ENCODE data around the gene FETUB. TPM values are rescaled to one million over a fixed set of nuclear protein-coding genes. Genes with fewer than 3 reads are reported as not detected.

Gene FETUB
- total RNA-seq, 1 experiment from 2014 or later = not detected

- no peaks in the 10 kb centered on the region for H4K20me1 ChIP-seq (ENCODE audit: low read length)
- 0 out of 2 replicates have a peak overlapping the region, but pooled peaks have one; percentile 7 for H3K9ac ChIP-seq (ENCODE audit: low read length)
- ATAC-seq = peak; percentile 98
- intact Hi-C loops (cut with micrococcal nuclease) = loop anchor here (1.0 to 2.0 kb wide), 5 partner anchors 47 to 358 kb away; partner anchors contain the start of gene DNAJB11
- peak; percentile 99 for DNase-seq
- no peaks in the 10 kb centered on the region for H3F3A ChIP-seq (ENCODE audit: low read length, unreplicated experiment)
- H3K4me3 ChIP-seq (ENCODE audit: low read length) = peak overlapping the region; percentile 54
- no peaks in the 10 kb centered on the region for H3K79me2 ChIP-seq (ENCODE audit: low read length)
- no peak for TF ChIP-seq EZH2 (IDR thresholded peaks at IDR 0.05; ENCODE audit: low read length, unreplicated experiment)
- TF ChIP-seq, protein P1, sequence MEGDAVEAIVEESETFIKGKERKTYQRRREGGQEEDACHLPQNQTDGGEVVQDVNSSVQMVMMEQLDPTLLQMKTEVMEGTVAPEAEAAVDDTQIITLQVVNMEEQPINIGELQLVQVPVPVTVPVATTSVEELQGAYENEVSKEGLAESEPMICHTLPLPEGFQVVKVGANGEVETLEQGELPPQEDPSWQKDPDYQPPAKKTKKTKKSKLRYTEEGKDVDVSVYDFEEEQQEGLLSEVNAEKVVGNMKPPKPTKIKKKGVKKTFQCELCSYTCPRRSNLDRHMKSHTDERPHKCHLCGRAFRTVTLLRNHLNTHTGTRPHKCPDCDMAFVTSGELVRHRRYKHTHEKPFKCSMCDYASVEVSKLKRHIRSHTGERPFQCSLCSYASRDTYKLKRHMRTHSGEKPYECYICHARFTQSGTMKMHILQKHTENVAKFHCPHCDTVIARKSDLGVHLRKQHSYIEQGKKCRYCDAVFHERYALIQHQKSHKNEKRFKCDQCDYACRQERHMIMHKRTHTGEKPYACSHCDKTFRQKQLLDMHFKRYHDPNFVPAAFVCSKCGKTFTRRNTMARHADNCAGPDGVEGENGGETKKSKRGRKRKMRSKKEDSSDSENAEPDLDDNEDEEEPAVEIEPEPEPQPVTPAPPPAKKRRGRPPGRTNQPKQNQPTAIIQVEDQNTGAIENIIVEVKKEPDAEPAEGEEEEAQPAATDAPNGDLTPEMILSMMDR (conservative IDR thresholded peaks at IDR 0.05; ENCODE audit: low read depth, low read length) = peak; percentile 96
- H3K27me3 ChIP-seq (ENCODE audit: low read length) = no peaks in the 10 kb centered on the region
- peak overlapping the region; percentile 81 for H3K4me2 ChIP-seq (ENCODE audit: low read length)
- ChIA-PET POLR2A (ENCODE audit: unreplicated experiment) (interaction anchor here (0.5 to 1.0 kb wide), 5 partner anchors 47 to 210 kb away, joined by 3 to 7 read pairs (median 4); partner anchors contain the start of gene DNAJB11), CTCF (interaction anchor here (0.5 to 1.6 kb wide), 12 partner anchors 47 to 296 kb away, joined by 3 to 10 read pairs (median 4); partner anchors contain the start of gene DNAJB11)
- H3K9me3 ChIP-seq (ENCODE audit: low read length) = no peaks in the 10 kb centered on the region
- H3K27ac ChIP-seq (ENCODE audit: low read length) = 0 out of 2 replicates have a peak overlapping the region, but pooled peaks have one; percentile 35
- no TSS peak for BruUV-seq (replicated peaks)
- peak overlapping the region; percentile 81 for H2AFZ ChIP-seq (ENCODE audit: low read length)
- no peaks in the 10 kb centered on the region for H3K36me3 ChIP-seq (ENCODE audit: low read depth, low read length)
- H3K9me2 ChIP-seq (replicated peaks; ENCODE audit: low read length) = no peaks in the 10 kb centered on the region
- peaks cover 16% of the 10 kb centered on the region for H3K4me1 ChIP-seq (ENCODE audit: insufficient read depth, low read length)
Measured at GRCh38 chr3:186617036-186617946, 22.9 kb upstream of the FETUB start.

GRCh38 chr3:186618318-186618938 lies 21.8 kb upstream of the FETUB start:
- ChIA-PET CTCF (no interaction called here), POLR2A (ENCODE audit: unreplicated experiment) (no interaction called here)
- Histone ChIP-seq H3K9me2 (replicated peaks; ENCODE audit: low read length) (no peaks in the 10 kb centered on the region), H2AFZ (ENCODE audit: low read length) (no peak overlapping the region), H3K27ac (ENCODE audit: low read length) (no peak overlapping the region), H4K20me1 (ENCODE audit: low read length) (no peaks in the 10 kb centered on the region), H3K79me2 (ENCODE audit: low read length) (no peaks in the 10 kb centered on the region), H3K4me2 (ENCODE audit: low read length) (no peak overlapping the region), H3K4me3 (ENCODE audit: low read length) (no peak overlapping the region), H3F3A (ENCODE audit: low read length, unreplicated experiment) (no peaks in the 10 kb centered on the region), H3K27me3 (ENCODE audit: low read length) (no peaks in the 10 kb centered on the region), H3K4me1 (ENCODE audit: insufficient read depth, low read length) (peaks cover 16% of the 10 kb centered on the region), H3K36me3 (ENCODE audit: low read depth, low read length) (no peaks in the 10 kb centered on the region), H3K9ac (ENCODE audit: low read length) (no peak overlapping the region), H3K9me3 (ENCODE audit: low read length) (no peaks in the 10 kb centered on the region)
- ATAC-seq = no peak
- intact Hi-C loops (cut with micrococcal nuclease) = loop anchor here (2.0 kb wide), 1 partner anchor 84 kb away; no protein-coding TSS in a partner anchor
- no peak for DNase-seq
- no TSS peak for BruUV-seq (replicated peaks)
- no peak for TF ChIP-seq EZH2phosphoT487 (IDR thresholded peaks at IDR 0.05; ENCODE audit: borderline replicate concordance, low read length)
- TF ChIP-seq EZH2 (IDR thresholded peaks at IDR 0.05; ENCODE audit: low read length, unreplicated experiment) = no peak
- TF ChIP-seq, protein P1 (conservative IDR thresholded peaks at IDR 0.05; ENCODE audit: low read depth, low read length) = no peak

All from PC-3 (cell line).